SIG-M5 (cell line): ENCODE measurements around the gene COL23A1.

Experiments
- DNase-seq: peaks from one replicate; lab custom pipeline; 2025; lab: John Stamatoyannopoulos, UW

Gene COL23A1

GRCh38 chr5:178475422-178475821, 114.8 kb downstream of the COL23A1 start:
- no peak for DNase-seq

- no peak for DNase-seq
Observed at GRCh38 chr5:178474562-178475184, 115.5 kb downstream of the COL23A1 start.

- no peak for DNase-seq
Observed at GRCh38 chr5:178473854-178474253, 116.3 kb downstream of the COL23A1 start.

- DNase-seq: no peak
Observed at GRCh38 chr5:178472138-178472537, 118.1 kb downstream of the COL23A1 start.

- DNase-seq: no peak
Observed at GRCh38 chr5:178471711-178472110, 118.5 kb downstream of the COL23A1 start.

GRCh38 chr5:178470760-178471025, 119.5 kb downstream of the COL23A1 start:
- no peak for DNase-seq

- DNase-seq: no peak
Observed at GRCh38 chr5:178469975-178470759, 120.0 kb downstream of the COL23A1 start.

GRCh38 chr5:178469011-178469974, 120.9 kb downstream of the COL23A1 start:
- no peak for DNase-seq

GRCh38 chr5:178468196-178468685, 122.0 kb downstream of the COL23A1 start:
- no peak for DNase-seq

GRCh38 chr5:178467568-178468195, 122.5 kb downstream of the COL23A1 start:
- peak; percentile 80 for DNase-seq

- no peak for DNase-seq
Observed at GRCh38 chr5:178467205-178467567, 123.0 kb downstream of the COL23A1 start.

GRCh38 chr5:178466342-178466741, 123.9 kb downstream of the COL23A1 start:
- no peak for DNase-seq

GRCh38 chr5:178465861-178466288, 124.3 kb downstream of the COL23A1 start:
- DNase-seq: no peak

- DNase-seq: no peak
Observed at GRCh38 chr5:178465228-178465860, 124.8 kb downstream of the COL23A1 start.

GRCh38 chr5:178464431-178465048, 125.7 kb downstream of the COL23A1 start:
- DNase-seq: no peak

- no peak for DNase-seq
Observed at GRCh38 chr5:178463321-178464155, 126.7 kb downstream of the COL23A1 start.

- no peak for DNase-seq
Observed at GRCh38 chr5:178462816-178463215, 127.4 kb downstream of the COL23A1 start.

- DNase-seq: no peak
Observed at GRCh38 chr5:178462076-178462475, 128.1 kb downstream of the COL23A1 start.

- no peak for DNase-seq
Observed at GRCh38 chr5:178461004-178461730, 129.0 kb downstream of the COL23A1 start.

- no peak for DNase-seq
Observed at GRCh38 chr5:178460598-178460997, 129.6 kb downstream of the COL23A1 start.
